ENCODE measurements around the gene MTMR8.

- TF ChIP-seq GATA2 (IDR thresholded peaks at IDR 0.05; ENCODE audit: low read depth, low read length) = no peak
- no peak for TF ChIP-seq GATA3 (IDR thresholded peaks at IDR 0.05; ENCODE audit: low read depth, low read length)
Observed at GRCh38 chrX:64395568-64395929, 297 bp upstream of the MTMR8 start.

Data from SH-SY5Y (cell line).